SU-DHL-6 (cell line): ENCODE results near the gene CCDC127.

Source experiments
- EZH2phosphoT487 ChIP-seq: fragments of 200-600 bp; sonication (generic), shearing (Covaris generic); conservative IDR thresholded peaks from 2 replicates; pipeline ENCODE4 v1.6.1; 2018; ENCODE audit warnings: mild to moderate bottlenecking, antibody characterized with exemption, low read length, moderate library complexity, mixed read lengths
- TF ChIP-seq, protein P1 (sequence below): fragments of 200-600 bp; sonication (generic); IDR thresholded peaks from one replicate; pipeline ENCODE4 v1.5.1; 2017; ENCODE audit warnings: antibody characterized with exemption, mild to moderate bottlenecking, low read length, moderate library complexity; ENCODE audit not compliant: insufficient read depth, poor library complexity, severe bottlenecking

- TF ChIP-seq, protein P1, sequence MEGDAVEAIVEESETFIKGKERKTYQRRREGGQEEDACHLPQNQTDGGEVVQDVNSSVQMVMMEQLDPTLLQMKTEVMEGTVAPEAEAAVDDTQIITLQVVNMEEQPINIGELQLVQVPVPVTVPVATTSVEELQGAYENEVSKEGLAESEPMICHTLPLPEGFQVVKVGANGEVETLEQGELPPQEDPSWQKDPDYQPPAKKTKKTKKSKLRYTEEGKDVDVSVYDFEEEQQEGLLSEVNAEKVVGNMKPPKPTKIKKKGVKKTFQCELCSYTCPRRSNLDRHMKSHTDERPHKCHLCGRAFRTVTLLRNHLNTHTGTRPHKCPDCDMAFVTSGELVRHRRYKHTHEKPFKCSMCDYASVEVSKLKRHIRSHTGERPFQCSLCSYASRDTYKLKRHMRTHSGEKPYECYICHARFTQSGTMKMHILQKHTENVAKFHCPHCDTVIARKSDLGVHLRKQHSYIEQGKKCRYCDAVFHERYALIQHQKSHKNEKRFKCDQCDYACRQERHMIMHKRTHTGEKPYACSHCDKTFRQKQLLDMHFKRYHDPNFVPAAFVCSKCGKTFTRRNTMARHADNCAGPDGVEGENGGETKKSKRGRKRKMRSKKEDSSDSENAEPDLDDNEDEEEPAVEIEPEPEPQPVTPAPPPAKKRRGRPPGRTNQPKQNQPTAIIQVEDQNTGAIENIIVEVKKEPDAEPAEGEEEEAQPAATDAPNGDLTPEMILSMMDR, result no peak
- no peak for TF ChIP-seq EZH2phosphoT487
Measured at GRCh38 chr5:169071-169727, 48.8 kb downstream of the CCDC127 start.
